ENCODE measurements around the gene CRHR2.

CRHR2 gene

GRCh38 chr7:30679664-30680063 lies 2.6 kb downstream of the CRHR2 start:
- H3K27ac ChIP-seq, result no peak overlapping the region
- TF ChIP-seq ZFX (IDR thresholded peaks at IDR 0.05) (no peak), CTCF (conservative IDR thresholded peaks at IDR 0.05) (no peak)

GRCh38 chr7:30678805-30679204 lies 3.5 kb downstream of the CRHR2 start:
- no peak overlapping the region for H3K27ac ChIP-seq
- TF ChIP-seq ZFX (IDR thresholded peaks at IDR 0.05), result no peak
- TF ChIP-seq CTCF (conservative IDR thresholded peaks at IDR 0.05), result no peak

GRCh38 chr7:30674876-30675275 lies 7.4 kb downstream of the CRHR2 start:
- no peak overlapping the region for H3K27ac ChIP-seq
- TF ChIP-seq ZFX (IDR thresholded peaks at IDR 0.05), result no peak
- no peak for TF ChIP-seq CTCF (conservative IDR thresholded peaks at IDR 0.05)

GRCh38 chr7:30674420-30674819 lies 7.8 kb downstream of the CRHR2 start:
- H3K27ac ChIP-seq, result no peak overlapping the region
- TF ChIP-seq CTCF (conservative IDR thresholded peaks at IDR 0.05), result no peak
- TF ChIP-seq ZFX (IDR thresholded peaks at IDR 0.05), result no peak

- TF ChIP-seq ZFX (IDR thresholded peaks at IDR 0.05) (no peak), CTCF (conservative IDR thresholded peaks at IDR 0.05) (no peak)
- no peak overlapping the region for H3K27ac ChIP-seq
Measured at GRCh38 chr7:30671793-30672465, 10.3 kb downstream of the CRHR2 start.

- H3K27ac ChIP-seq, result no peak overlapping the region
Measured at GRCh38 chr7:30668102-30668501, 14.2 kb downstream of the CRHR2 start.

GRCh38 chr7:30667172-30667571 lies 15.1 kb downstream of the CRHR2 start:
- TF ChIP-seq ZFX (IDR thresholded peaks at IDR 0.05), result no peak
- TF ChIP-seq CTCF (conservative IDR thresholded peaks at IDR 0.05), result no peak
- H3K27ac ChIP-seq, result no peak overlapping the region

More at GRCh38 chr7:30668102-30668501, 14.2 kb downstream of the CRHR2 start:
- TF ChIP-seq CTCF (conservative IDR thresholded peaks at IDR 0.05) (no peak), ZFX (IDR thresholded peaks at IDR 0.05) (no peak)

Data from C4-2B (cell line).